ENCODE data around the gene SLMAP.

Gene SLMAP

DNA sequence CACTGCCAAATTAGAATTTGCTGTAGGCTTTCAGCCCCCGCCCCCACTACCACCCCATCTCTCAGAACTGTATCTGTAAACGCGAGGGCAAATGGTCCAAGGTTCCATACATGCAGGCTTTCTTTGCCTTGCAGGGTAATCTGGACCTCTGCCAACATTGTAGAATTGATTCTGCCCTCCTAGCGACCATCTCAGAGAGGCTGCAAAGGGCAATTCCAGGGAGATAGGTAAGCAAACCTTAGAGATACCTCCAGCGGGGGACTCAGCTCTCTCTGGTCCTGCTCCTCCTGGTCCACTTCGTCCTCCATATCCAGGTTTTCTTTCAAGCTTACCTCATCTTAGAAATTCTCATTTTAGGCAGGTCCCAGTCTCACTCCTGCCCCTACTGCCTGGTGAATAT is 64.4 kb downstream of the SLMAP start:
- TF ChIP-seq GATA2 (IDR thresholded peaks at IDR 0.05; ENCODE audit: low read depth, low read length) (no peak), GATA3 (IDR thresholded peaks at IDR 0.05; ENCODE audit: low read depth, low read length) (no peak)

DNA sequence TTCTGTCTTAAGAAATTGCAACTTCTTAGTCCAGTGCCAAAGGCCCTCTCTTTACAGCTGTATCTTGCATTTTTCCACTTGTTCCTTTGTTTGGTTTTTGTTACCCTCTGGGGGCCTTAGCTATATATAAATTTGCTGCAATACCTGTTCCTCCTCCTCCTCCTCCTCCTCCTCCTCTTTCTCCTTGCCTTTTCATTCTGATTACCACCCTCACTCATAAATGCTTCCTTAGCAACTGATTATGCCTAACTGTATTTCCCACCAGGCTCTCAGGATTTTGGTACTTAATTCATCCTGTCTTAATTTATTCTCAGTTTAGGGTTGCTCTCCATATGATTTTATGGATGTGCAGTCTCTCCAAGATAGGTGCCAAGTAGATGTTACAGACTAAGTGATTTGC is 65.7 kb downstream of the SLMAP start:
- TF ChIP-seq GATA3 (IDR thresholded peaks at IDR 0.05; ENCODE audit: low read depth, low read length): no peak
- TF ChIP-seq GATA2 (IDR thresholded peaks at IDR 0.05; ENCODE audit: low read depth, low read length): no peak

DNA sequence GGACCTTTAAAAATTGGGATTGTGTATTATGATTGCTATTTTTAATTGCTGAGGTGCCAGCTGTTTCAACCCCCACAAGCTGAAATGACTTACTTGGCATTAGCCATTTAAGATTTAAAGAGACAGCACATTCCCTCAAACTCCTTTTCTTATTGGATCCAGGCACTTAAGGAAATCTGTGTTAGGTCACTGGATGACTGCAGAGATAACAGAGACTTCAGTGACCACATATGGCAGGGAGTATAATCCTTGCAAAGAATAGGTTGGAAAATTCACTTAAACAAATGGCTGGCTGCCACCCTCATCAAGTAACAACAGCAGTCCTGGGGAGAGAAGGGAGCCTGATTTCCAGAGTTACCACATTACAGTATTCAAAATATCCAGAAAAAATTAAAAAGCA is 66.6 kb downstream of the SLMAP start:
- TF ChIP-seq GATA3 (IDR thresholded peaks at IDR 0.05; ENCODE audit: low read depth, low read length): no peak
- TF ChIP-seq GATA2 (IDR thresholded peaks at IDR 0.05; ENCODE audit: low read depth, low read length): no peak

DNA sequence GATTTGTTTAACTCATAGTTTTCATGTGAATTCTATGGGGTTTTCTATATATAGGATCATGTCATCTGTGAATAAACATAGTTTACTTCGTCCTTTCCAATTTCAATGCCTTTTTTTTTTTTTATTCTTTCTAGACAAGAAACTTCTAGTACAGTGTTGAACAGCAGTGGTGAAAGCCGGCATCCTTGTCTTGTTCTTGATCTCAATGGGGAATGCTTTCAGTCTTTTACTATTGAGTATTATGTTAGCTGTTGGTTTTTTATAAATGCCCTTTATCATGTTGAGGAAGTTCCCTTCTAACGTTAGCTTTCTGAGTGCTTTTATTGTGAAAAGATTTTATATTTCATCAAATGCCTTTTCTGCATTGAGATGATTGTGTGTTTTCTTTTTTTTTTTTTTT is 69.0 kb downstream of the SLMAP start:
- TF ChIP-seq GATA3 (IDR thresholded peaks at IDR 0.05; ENCODE audit: low read depth, low read length) (no peak), GATA2 (IDR thresholded peaks at IDR 0.05; ENCODE audit: low read depth, low read length) (no peak)

DNA sequence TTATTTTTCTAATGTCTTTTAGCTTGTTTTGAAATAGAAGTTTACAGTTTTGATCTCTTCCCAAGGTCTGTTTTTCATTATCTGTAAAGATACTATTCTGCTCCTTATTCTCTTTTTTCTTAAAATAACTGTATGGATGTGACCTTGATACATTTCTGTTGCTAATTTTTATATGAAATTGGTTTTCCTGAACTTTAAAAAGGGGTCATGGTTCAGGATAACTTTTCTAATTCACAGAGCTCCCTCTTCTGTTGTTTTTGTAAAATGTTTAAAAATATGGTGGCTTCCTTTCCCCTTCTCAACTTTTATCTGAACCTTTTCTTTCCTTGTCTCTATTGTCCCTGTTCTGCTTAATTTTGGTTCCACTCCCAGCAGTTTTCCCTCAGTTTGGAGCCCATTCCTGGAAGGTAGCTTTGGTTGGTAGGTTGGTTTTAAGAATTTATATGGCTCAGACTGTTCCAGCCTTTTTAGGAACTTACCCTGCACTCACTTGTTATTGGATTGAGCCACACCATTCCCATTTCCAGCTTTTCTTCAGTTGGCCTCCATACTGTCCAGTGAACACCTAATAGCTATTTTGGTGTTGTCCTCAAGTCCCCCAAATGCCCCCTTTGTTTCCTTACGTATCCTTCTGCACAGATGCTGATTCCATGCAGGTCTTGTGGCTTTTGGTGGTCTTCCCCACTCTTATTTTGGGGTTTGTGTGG is 70.3 kb downstream of the SLMAP start:
- no peak for TF ChIP-seq GATA3 (IDR thresholded peaks at IDR 0.05; ENCODE audit: low read depth, low read length)
- TF ChIP-seq GATA2 (IDR thresholded peaks at IDR 0.05; ENCODE audit: low read depth, low read length): no peak

DNA sequence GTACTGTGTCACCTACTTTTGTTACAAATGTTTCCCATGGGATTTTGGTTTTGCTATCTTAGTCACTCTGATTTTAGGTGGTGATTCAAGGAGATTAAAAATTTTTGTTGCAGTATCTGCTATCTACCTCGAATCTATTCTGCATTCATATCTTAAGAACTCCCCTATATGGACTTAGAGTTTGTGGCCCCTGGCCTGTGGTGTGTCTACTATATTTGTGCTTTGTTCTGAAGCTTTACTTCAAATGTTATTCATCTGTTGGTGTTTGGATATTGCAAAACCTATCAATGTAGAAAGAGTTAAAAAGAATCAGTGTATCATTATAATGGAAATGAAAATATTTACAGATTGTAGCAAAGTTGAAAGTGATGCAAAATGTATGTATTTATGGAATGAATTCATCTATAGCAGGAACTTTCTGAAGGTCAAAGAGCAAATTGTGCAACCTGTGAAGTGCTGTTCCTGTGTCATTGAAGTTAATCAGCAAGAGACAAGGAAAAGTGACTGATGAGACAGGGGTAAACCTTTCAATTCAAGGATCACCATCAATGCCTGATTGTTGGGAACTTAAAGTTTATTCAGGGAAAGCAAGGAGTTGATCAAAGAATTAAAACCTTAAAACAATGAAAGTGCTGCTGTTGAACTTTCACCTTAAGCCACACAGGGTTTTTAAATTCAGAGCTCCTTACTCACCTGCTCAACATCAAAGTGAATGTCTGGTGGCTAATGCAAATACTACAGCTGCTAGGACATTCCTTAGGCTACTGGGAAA is 71.0 kb downstream of the SLMAP start:
- TF ChIP-seq GATA2 (IDR thresholded peaks at IDR 0.05; ENCODE audit: low read depth, low read length): no peak
- TF ChIP-seq GATA3 (IDR thresholded peaks at IDR 0.05; ENCODE audit: low read depth, low read length): no peak

DNA sequence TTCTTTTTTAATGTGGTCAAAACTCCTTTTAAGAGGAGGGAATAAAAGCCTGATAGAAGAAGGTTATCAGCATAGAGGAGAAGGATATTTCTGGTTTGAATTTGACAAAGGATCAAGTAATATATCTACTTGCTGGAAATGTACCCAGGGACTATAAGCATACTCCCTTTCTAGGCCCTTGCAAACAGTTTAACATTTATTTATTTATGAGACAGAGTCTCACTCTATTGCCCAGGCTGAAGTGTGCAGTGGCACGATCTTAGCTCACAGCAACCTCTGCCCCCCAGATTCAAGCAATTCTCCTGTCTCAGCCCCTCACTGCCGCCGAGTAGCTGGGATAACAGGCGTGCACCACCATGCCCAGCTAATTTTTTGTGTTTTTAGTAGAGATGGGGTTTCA is 71.6 kb downstream of the SLMAP start:
- TF ChIP-seq GATA2 (IDR thresholded peaks at IDR 0.05; ENCODE audit: low read depth, low read length): no peak
- TF ChIP-seq GATA3 (IDR thresholded peaks at IDR 0.05; ENCODE audit: low read depth, low read length): no peak

DNA sequence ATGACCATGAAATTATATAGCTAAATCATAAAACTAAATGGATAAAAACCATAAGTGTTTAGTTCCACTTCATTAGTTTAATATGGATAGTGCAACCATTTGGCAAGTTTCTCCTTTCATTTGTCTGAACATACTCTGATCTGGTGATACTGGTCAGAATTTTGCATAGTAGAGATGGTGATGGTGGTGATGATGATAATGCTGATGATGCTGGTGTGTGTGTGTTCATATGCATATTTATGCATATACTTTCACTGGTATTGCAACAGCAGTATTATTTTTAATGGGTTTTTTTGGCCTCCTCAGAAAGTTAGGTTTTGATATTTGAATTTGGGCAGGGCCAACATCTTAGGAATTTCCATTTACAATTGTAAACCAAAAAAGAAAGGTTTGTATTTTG is 76.4 kb downstream of the SLMAP start:
- no peak for TF ChIP-seq GATA3 (IDR thresholded peaks at IDR 0.05; ENCODE audit: low read depth, low read length)
- TF ChIP-seq GATA2 (IDR thresholded peaks at IDR 0.05; ENCODE audit: low read depth, low read length): no peak

DNA sequence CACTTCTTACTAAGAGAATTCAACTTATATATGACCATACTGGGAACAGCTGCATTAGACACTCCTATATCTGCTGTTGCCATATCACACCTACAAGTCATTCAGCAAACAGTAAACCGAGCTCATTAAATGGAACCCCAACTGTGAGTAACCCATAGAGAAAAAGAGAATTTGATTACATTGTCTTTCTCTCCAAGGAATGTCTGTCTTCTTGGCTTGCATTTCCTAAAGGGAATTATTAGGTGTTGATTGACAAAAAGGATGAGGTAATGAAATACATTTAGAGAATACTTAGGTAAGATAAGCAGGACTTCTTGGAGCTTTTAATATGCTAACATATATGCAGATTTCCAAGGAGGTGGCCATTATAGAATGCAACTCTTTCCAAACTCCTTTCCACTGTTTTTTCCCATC is 76.8 kb downstream of the SLMAP start:
- TF ChIP-seq GATA2 (IDR thresholded peaks at IDR 0.05; ENCODE audit: low read depth, low read length) (no peak), GATA3 (IDR thresholded peaks at IDR 0.05; ENCODE audit: low read depth, low read length) (no peak)

DNA sequence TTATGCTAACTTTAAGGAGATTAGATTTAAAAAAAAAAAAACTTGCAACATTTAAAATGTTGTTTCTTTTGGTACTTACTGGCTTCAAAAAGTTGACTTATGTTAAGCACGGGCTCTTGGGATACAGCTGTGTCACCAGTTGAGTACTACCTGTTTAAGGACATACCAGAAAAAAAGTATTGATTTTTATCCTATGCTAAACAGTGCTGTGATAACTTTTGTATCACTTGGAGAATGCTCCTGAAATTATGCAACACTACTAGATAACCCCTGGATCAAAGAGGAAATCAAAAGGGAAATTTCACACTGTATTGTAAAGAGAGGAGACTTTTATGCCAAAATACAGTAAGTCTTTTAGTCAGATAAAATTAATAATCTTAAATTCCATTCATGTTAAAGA is 77.7 kb downstream of the SLMAP start:
- no peak for TF ChIP-seq GATA2 (IDR thresholded peaks at IDR 0.05; ENCODE audit: low read depth, low read length)
- TF ChIP-seq GATA3 (IDR thresholded peaks at IDR 0.05; ENCODE audit: low read depth, low read length): no peak

DNA sequence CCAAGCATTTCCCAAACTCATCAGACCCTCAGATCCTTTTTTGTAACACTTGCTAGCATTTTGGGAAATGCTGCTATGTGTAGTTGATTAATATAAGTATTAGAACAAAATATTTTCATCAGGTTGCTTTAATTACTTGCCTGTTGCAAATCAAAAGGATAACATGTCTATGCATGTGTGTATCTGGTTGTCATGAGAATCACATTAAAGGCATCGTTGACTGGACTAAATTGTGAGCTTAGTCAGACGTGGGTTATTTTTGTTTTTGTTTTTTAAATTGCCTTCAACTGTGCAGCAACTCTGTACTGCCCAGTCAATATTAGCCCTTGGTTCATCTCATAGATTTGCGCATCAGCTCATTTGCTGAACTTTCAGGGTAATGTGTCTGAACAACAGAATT is 81.6 kb downstream of the SLMAP start:
- TF ChIP-seq GATA2 (IDR thresholded peaks at IDR 0.05; ENCODE audit: low read depth, low read length) (no peak), GATA3 (IDR thresholded peaks at IDR 0.05; ENCODE audit: low read depth, low read length) (no peak)

DNA sequence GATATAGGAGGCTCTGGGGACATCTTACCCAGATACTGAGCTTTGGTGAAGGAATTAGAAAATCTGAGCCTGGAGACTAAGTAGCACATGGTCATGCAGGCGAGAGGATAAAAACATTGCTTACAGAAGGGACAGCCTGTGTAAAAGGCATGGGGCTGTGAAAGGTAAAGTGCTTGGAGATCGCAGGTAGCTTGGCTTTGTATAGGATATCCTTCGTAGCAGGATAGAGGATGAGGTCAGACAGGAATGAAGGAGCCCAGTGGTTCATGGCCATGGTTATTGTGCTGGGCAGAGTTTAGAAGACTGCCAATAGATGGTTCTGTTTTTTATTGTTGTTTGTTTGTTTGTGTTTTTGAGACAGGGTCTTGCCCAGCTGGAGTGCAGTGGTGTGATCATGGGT is 82.5 kb downstream of the SLMAP start:
- no peak for TF ChIP-seq GATA3 (IDR thresholded peaks at IDR 0.05; ENCODE audit: low read depth, low read length)
- no peak for TF ChIP-seq GATA2 (IDR thresholded peaks at IDR 0.05; ENCODE audit: low read depth, low read length)

DNA sequence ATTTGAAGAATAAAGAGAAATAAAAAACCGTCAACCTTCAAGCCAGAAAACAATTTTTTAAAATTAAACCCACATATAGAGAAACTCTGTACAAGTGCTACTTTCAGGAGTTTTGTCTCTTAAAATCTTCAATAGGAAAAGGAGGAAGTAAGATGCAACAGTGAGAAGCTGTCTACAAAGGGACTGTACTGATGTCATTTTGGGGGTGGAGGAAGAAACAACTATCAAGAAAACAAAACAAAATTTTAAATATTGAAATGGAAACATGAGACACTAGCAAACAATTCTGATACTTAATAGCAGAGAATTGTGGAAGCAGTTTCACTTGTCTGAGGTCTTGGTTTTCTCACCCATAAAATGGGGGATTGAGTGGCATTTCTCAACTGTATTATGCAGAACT is 84.4 kb downstream of the SLMAP start:
- TF ChIP-seq GATA2 (IDR thresholded peaks at IDR 0.05; ENCODE audit: low read depth, low read length): no peak
- TF ChIP-seq GATA3 (IDR thresholded peaks at IDR 0.05; ENCODE audit: low read depth, low read length): no peak

DNA sequence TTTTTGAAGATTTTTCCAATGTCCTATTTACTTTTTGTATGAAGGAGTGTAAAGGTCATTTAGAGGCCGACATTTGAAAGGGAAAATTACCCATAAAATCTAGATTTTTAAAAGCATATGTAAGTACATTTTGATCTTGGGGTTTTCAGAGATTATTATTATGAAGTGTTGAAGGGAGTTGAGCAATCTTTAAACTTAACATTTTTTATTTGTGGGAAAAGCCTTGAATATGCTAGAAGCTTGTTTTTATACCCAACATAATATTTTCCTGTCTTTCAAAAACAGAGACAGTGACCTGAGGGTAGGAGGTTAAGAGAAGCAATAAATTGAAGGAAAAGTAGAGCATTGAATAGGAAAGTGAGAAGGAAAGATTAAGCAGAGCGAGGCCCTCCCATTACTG is 85.7 kb downstream of the SLMAP start:
- TF ChIP-seq GATA2 (IDR thresholded peaks at IDR 0.05; ENCODE audit: low read depth, low read length) (no peak), GATA3 (IDR thresholded peaks at IDR 0.05; ENCODE audit: low read depth, low read length) (no peak)

DNA sequence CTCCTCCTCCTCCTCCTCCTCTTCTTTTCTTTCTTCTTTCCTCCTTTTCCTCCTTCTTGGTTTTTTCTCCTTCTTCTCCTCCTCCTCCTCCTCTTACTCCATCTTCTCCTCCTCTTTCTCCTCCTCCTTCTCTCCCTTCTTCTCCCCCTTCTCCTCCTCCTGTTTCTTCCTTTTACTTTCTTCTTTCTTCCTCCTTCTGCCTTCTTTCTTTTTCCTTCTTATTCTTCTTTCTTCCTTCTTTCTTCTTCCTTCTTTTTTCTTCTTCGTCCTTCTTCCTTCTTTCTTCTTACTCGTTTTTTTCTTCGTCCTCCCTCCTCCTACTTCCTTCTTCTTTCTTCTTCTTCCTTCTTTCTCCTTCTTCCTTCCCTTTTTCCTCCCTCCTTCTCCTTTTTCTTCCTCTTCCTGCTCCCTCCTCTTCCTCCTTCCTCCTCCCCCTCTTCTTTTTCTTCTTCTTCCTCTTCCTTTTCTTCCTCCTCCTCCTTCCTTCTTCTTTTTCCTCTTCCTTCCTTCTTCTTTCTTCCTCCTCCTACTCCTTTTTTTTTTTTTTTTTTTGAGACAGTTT is 92.1 kb downstream of the SLMAP start:
- TF ChIP-seq GATA3 (IDR thresholded peaks at IDR 0.05; ENCODE audit: low read depth, low read length): no peak

Data from SH-SY5Y (cell line).